Measurements from ENCODE around the gene C1S. TPM values are rescaled to one million over a fixed set of nuclear protein-coding genes. Genes with fewer than 3 reads are reported as not detected.

C1S gene
- total RNA-seq, 1 donor from 2014 or later: 541 TPM

- TF ChIP-seq POLR2A (IDR thresholded peaks at IDR 0.05) (peak in 1 of 2 donors; percentile 81), POLR2AphosphoS5 (IDR thresholded peaks at IDR 0.05; ENCODE audit: insufficient read depth in 1 of 2, low read depth in 1 of 2) (peak; percentile 91 to 94), CTCF (IDR thresholded peaks at IDR 0.05) (peak; percentile 80 to 95 (median 89))
- peak within 1 kb of the TSS; percentile 94 for H3K27ac ChIP-seq
- H3K36me3 ChIP-seq: peaks cover 0 to 21% of the 10 kb centered on the region in 2 donors
- H3K27me3 ChIP-seq: no peaks in the 10 kb centered on the region
- DNase-seq (ENCODE audit: extremely low spot score in 2 of 2): no peak
- intact Hi-C loops (cut with DNase I): loop anchor here (1.0 to 5.0 kb wide), 2 partner anchors 32 to 150 kb away; partner anchors contain the start of genes C12orf57, C1S and RNU7-1
- no peaks in the 10 kb centered on the region for H3K9me3 ChIP-seq
- H3K4me3 ChIP-seq: peak within 1 kb of the TSS; percentile 60 to 68
- H3K4me1 ChIP-seq: peaks cover 53% of the 10 kb centered on the region
Observed at GRCh38 chr12:7092229-7092985, 31.9 kb downstream of the C1S start, which contains the start of gene C1R. Gene C1R (minus strand): TSS chr12:7092445. CDS start chr12:7092388, 57 bp downstream.

GRCh38 chr12:7092986-7093460 lies 32.5 kb downstream of the C1S start:
- Histone ChIP-seq H3K4me1 (peaks cover 53% of the 10 kb centered on the region), H3K27ac (peak overlapping the region; percentile 94), H3K9me3 (no peaks in the 10 kb centered on the region), H3K27me3 (no peaks in the 10 kb centered on the region), H3K4me3 (no peak overlapping the region), H3K36me3 (peaks cover 0 to 15% of the 10 kb centered on the region in 2 donors)
- no peak for DNase-seq (ENCODE audit: extremely low spot score in 2 of 2)
- intact Hi-C loops (cut with DNase I): loop anchor here (1.0 to 5.0 kb wide), 2 partner anchors 33 to 151 kb away; partner anchors contain the start of genes C12orf57, C1S and RNU7-1
- TF ChIP-seq POLR2A (IDR thresholded peaks at IDR 0.05) (no peak), POLR2AphosphoS5 (IDR thresholded peaks at IDR 0.05; ENCODE audit: insufficient read depth in 1 of 2, low read depth in 1 of 2) (no peak), CTCF (IDR thresholded peaks at IDR 0.05) (no peak)

- no peaks in the 10 kb centered on the region for H3K9me3 ChIP-seq
- TF ChIP-seq POLR2A (IDR thresholded peaks at IDR 0.05): no peak
- no peak for TF ChIP-seq POLR2AphosphoS5 (IDR thresholded peaks at IDR 0.05; ENCODE audit: insufficient read depth in 1 of 2, low read depth in 1 of 2)
- TF ChIP-seq CTCF (IDR thresholded peaks at IDR 0.05): no peak
- H3K27ac ChIP-seq: peak overlapping the region; percentile 94
- DNase-seq (ENCODE audit: extremely low spot score in 2 of 2): no peak
- intact Hi-C loops (cut with DNase I): loop anchor here (5.0 kb wide), 1 partner anchor 151 kb away; the partner anchor contains the start of genes C12orf57 and RNU7-1
- H3K4me3 ChIP-seq: no peak overlapping the region
- H3K36me3 ChIP-seq: peaks cover 0 to 10% of the 10 kb centered on the region in 2 donors
- H3K27me3 ChIP-seq: no peaks in the 10 kb centered on the region
- H3K4me1 ChIP-seq: peaks cover 52% of the 10 kb centered on the region
Observed at GRCh38 chr12:7093486-7093885, 33.0 kb downstream of the C1S start.

GRCh38 chr12:7093892-7094291 lies 33.4 kb downstream of the C1S start:
- peak overlapping the region; percentile 94 for H3K27ac ChIP-seq
- intact Hi-C loops (cut with DNase I): loop anchor here (5.0 kb wide), 1 partner anchor 152 kb away; the partner anchor contains the start of genes C12orf57 and RNU7-1
- H3K4me3 ChIP-seq: no peak overlapping the region
- TF ChIP-seq POLR2A (IDR thresholded peaks at IDR 0.05): no peak
- TF ChIP-seq CTCF (IDR thresholded peaks at IDR 0.05): no peak
- no peak for TF ChIP-seq POLR2AphosphoS5 (IDR thresholded peaks at IDR 0.05; ENCODE audit: insufficient read depth in 1 of 2, low read depth in 1 of 2)
- H3K27me3 ChIP-seq: no peaks in the 10 kb centered on the region
- H3K36me3 ChIP-seq: peaks cover 0 to 6% of the 10 kb centered on the region in 2 donors
- peaks cover 48% of the 10 kb centered on the region for H3K4me1 ChIP-seq
- no peak for DNase-seq (ENCODE audit: extremely low spot score in 2 of 2)
- no peaks in the 10 kb centered on the region for H3K9me3 ChIP-seq

All from vagina (tissue), 2 donors.